Cardiac fibroblast (primary cell): ENCODE data around the gene IL24.
A peak's percentile ranks its signal among the peaks of the same experiment; 100 is the strongest.

Experiments
- DNase-seq, 2 donors: peaks; one replicate each; pipeline versions ENCODE4 v3.0.0 to v3.0.0-alpha.2; 2010; ENCODE audit warnings: low read depth in 2 of 2
- H3K4me3 ChIP-seq, 2 donors: replicated peaks in 1 of 2; 1 replicate in 1 of 2; 2 replicates in 1 of 2; pipeline ENCODE4 v1.5.1; 2011; ENCODE audit warnings: low read depth in 2 of 2, low read length in 2 of 2, mild to moderate bottlenecking in 2 of 2, moderate library complexity in 1 of 2
- TF ChIP-seq, protein P1 (sequence below): IDR thresholded peaks from one replicate; pipeline ENCODE4 v1.5.1; 2011; ENCODE audit warnings: low read depth, mild to moderate bottlenecking, low read length, inconsistent platforms

Gene IL24

DNA sequence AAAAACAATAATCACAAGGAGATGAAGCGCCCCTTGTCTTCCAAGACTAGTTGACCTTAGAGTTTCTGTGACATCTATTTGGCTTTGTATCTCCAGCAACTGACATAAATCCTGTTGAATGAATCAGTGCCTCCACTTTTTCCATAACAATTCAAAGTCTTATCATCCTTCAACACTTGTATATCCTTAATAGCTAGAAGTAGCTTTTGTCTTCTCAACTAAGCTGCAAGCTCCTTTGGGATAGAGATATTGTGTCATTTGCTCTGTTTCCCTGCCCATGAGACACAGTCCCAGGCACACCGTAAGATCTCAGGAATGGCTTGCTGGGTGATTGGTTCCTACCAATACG lies 43.3 kb downstream of the IL24 start:
- H3K4me3 ChIP-seq, result no peak overlapping the region
- TF ChIP-seq, protein P1, sequence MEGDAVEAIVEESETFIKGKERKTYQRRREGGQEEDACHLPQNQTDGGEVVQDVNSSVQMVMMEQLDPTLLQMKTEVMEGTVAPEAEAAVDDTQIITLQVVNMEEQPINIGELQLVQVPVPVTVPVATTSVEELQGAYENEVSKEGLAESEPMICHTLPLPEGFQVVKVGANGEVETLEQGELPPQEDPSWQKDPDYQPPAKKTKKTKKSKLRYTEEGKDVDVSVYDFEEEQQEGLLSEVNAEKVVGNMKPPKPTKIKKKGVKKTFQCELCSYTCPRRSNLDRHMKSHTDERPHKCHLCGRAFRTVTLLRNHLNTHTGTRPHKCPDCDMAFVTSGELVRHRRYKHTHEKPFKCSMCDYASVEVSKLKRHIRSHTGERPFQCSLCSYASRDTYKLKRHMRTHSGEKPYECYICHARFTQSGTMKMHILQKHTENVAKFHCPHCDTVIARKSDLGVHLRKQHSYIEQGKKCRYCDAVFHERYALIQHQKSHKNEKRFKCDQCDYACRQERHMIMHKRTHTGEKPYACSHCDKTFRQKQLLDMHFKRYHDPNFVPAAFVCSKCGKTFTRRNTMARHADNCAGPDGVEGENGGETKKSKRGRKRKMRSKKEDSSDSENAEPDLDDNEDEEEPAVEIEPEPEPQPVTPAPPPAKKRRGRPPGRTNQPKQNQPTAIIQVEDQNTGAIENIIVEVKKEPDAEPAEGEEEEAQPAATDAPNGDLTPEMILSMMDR, result no peak
- DNase-seq, result peak in 1 of 2 donors; percentile 10

DNA sequence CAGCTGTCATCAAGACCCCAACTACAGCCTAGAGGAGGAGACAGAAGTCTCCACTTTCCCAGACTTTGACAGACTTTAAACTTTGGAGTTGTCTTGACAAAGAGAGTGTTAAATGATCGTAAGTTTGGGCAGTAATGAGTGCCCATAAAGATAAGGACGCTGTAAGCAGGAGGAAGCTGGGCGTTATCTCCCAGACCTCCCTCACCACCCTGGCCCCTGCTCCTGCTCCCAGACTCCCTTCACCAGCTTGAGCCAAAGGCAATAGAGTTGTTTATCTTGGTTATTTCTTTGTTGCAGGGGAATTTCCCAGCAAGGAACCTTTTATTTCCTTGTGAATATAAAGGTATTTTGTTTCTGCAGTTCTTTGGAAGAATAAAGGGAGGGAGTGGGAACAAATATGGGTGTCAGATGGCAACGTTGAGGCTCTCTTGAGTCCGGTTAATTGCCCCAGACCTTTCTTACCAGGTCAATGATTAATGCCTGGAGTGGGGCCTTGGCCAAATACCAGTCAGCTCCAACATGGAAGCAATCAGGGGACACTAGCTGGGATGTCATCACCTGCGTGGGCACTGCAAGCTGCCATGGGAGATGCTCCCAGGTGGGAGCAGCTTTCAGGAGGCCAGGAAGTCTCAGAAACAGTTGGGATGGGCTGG lies 44.6 kb downstream of the IL24 start:
- H3K4me3 ChIP-seq, result no peak overlapping the region
- peak in 1 of 2 donors; percentile 10 for DNase-seq
- TF ChIP-seq, protein P1, result no peak

DNA sequence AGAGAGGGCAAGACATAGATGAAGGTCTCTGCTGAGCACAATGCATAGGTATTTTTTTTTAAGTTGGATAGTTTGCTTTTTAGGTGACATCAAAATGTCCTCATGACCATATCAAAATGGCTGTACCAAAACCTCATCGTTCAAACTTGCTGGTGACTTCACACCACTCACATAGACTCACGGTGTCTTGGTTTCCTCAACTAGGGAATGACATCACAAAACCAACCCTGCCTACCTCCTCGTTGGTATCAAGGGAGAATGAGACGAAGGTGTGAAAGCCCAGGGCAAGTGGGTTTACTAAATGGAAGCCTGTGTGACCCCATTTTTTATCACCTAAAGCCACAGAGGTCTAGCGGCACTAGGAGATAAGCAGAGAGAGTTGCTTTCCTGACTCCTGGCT lies 47.5 kb downstream of the IL24 start:
- H3K4me3 ChIP-seq, result no peak overlapping the region
- TF ChIP-seq, protein P1, result no peak
- no peak for DNase-seq

DNA sequence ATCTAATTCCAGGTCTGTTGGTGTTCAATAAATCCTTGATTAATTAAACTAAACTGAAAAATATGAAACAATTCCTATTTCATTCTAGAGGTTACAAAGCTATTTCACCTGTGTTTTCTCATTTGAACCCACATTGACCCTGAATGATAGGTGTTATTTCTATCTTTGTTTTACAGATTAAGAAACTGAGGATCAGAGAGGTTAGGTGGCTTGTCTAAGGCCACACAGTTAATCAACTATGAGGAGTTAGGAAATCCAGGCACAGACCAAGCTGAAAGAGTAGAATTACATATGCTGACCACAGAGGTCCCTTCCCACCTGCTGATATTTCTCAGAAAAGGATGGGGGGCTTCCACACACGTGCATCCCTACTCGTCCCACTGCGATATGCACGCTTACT lies 48.5 kb downstream of the IL24 start:
- H3K4me3 ChIP-seq, result no peak overlapping the region
- no peak for DNase-seq
- TF ChIP-seq, protein P1, result no peak

DNA sequence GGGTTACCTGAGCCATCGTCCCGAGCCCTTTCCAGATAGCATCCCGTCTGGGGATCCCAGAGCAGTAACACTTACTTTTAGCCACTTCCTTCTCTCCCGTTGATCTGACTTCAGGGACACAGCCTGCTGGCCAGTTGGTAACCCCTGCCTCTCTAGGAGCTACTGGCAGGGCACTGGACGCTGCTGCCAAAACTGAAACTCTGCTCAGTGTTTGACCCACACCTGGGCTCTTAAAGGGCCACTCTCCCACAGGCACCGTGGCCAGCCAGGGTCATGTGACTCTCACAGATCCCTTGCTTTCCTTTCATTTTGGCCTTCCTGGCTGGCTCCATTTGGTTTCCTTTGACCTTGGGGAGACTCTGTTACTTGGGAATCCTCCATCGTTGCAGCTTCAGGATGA lies 49.0 kb downstream of the IL24 start, which contains the start of gene PIGR:
Gene PIGR (minus strand): TSS at position 206 of the 400 bp plus-strand sequence. CDS start 5,935 bp downstream, outside the sequence.
- H3K4me3 ChIP-seq, result no peak within 1 kb of the TSS
- TF ChIP-seq, protein P1, result no peak
- DNase-seq, result no peak

DNA sequence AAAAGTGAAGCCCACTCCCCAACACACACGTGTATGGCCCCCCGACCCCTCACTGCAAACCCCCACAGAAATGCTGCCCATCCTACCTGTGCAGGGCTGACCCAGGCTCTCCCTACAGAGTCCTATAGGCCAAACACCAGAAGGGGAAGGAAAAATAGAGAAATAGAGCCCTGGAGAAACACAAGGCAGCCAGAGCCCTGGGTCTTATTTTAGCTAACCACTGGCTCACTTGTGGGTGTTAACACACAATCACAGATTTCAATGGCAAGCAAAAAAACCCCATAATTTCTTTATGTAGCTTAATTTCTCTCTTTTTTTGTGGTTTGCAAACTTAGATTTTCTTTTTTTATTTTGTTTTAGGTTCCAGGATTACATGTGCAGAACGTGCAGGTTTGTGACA lies 50.0 kb downstream of the IL24 start:
- H3K4me3 ChIP-seq, result no peak overlapping the region
- TF ChIP-seq, protein P1, result no peak
- no peak for DNase-seq

DNA sequence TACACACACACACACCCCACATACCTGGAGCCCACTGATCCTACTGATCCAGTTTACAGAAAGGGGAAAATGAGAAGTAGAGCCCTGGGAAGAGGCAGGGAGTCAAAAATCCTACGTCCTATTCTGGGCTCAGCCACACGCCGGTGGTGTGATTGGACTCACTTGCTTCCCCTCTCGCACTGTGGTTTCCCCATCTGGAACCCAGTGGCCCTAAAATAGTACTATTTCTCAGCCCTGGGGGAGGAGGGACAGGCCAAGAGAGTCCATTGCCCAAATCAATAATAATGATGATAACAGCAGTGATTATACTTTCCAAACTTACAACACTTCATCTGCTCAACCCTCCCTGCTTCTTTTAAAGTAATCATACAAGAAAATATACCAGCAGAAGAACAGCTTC lies 52.0 kb downstream of the IL24 start:
- no peak for DNase-seq
- no peak overlapping the region for H3K4me3 ChIP-seq
- TF ChIP-seq, protein P1, result no peak
